Esophagus squamous epithelium (tissue), 5 donors: Measurements from ENCODE around the gene CTPS1. TPM values are rescaled to one million over a fixed set of nuclear protein-coding genes. Genes with fewer than 3 reads are reported as not detected.

Experiments
- DNase-seq: peaks from one replicate; lab custom pipeline; 2025; lab: John Stamatoyannopoulos, UW
- H3K27ac ChIP-seq, 4 donors: fragments of 200-600 bp; sonication (generic); one replicate each; pipeline ENCODE4 v1.5.1; 2016 to 2019; ENCODE audit warnings: mild to moderate bottlenecking in 1 of 4
- H3K27me3 ChIP-seq, 4 donors: fragments of 200-600 bp; sonication (generic); 1 replicate in 3 of 4; 2 replicates in 1 of 4; pipeline versions ENCODE4 v1.5.1 to v1.6.0; 2017 to 2021; ENCODE audit warnings: antibody characterized with exemption in 1 of 4
- H3K36me3 ChIP-seq, 3 donors: fragments of 200-600 bp; sonication (generic); one replicate each; pipeline ENCODE4 v1.5.1; 2016 to 2019
- H3K4me1 ChIP-seq, 3 donors: fragments of 200-600 bp; sonication (generic); one replicate each; pipeline ENCODE4 v1.5.1; 2017 to 2019
- H3K4me3 ChIP-seq, 4 donors: fragments of 200-600 bp; sonication (generic); 1 replicate in 3 of 4; 2 replicates in 1 of 4; pipeline ENCODE4 v1.5.1; 2016 to 2019; ENCODE audit warnings: mild to moderate bottlenecking in 2 of 4, moderate library complexity in 1 of 4
- H3K9me3 ChIP-seq, 3 donors: fragments of 200-600 bp; sonication (generic); one replicate each; pipeline ENCODE4 v1.5.1; 2016 to 2019
- CTCF ChIP-seq, 6 experiments: fragments of 450-650 bp in 4 of 6; fragments of 200-600 bp in 2 of 6; sonication (generic) in 2 of 6; IDR thresholded peaks; one replicate each; pipeline ENCODE4 v1.5.1; 2016 to 2019; ENCODE audit warnings: antibody characterized with exemption in 6 of 6, mild to moderate bottlenecking in 4 of 6, moderate library complexity in 4 of 6
- POLR2A ChIP-seq, 4 donors: fragments of 450-650 bp; IDR thresholded peaks; one replicate each; pipeline ENCODE4 v1.6.1; 2017; ENCODE audit warnings: antibody characterized with exemption in 4 of 4, mild to moderate bottlenecking in 4 of 4, moderate library complexity in 3 of 4
- WGBS, 2 donors: methylation state at CpG; one replicate each; pipeline ENCODE4 v1.1.5; 2018; 5-methylcytosine and 5-hydroxymethylcytosine counted together
- intact Hi-C: fragments of 100-400 bp; cut with DNase I; formaldehyde crosslinking; loops from one replicate; pipeline ENCODE4 v1.15.0; 2022
- total RNA-seq, 4 donors: library from RNA; depleted of rRNA; stranded (reverse); fragments of >200 nt; gene quantifications; one replicate each; pipeline ENCODE4 v1.1.0, GENCODE V29; 2016
- donor health status: DM: yes; HTN: yes; CAD: no.

CTPS1 gene
- total RNA-seq, 4 donors from 2014 or later, result 14.6 to 42.8 (median 23.7) TPM

- intact Hi-C loops, result no loop called here
- DNase-seq, result no peak
- no peak overlapping the region for H3K4me3 ChIP-seq
- no peak overlapping the region for H3K27ac ChIP-seq
- H3K27me3 ChIP-seq, result no peaks in the 10 kb centered on the region
- H3K36me3 ChIP-seq, result no peaks in the 10 kb centered on the region
- H3K9me3 ChIP-seq, result no peaks in the 10 kb centered on the region
- 81 to 83% methylated on average over 4 to 10 of the region's 10 CpGs for WGBS, 2 donors
- peaks cover 0 to 12% (median 7%) of the 10 kb centered on the region in 3 donors for H3K4me1 ChIP-seq
- TF ChIP-seq POLR2A (IDR thresholded peaks at IDR 0.05) (no peak), CTCF (IDR thresholded peaks at IDR 0.05) (no peak)
Measured at GRCh38 chr1:40965531-40965930, 14.0 kb upstream of the CTPS1 start.

- Histone ChIP-seq H3K27ac (no peak overlapping the region), H3K36me3 (no peaks in the 10 kb centered on the region), H3K9me3 (no peaks in the 10 kb centered on the region), H3K4me1 (peaks cover 0 to 12% (median 7%) of the 10 kb centered on the region in 3 donors), H3K27me3 (no peaks in the 10 kb centered on the region), H3K4me3 (no peak overlapping the region)
- TF ChIP-seq POLR2A (IDR thresholded peaks at IDR 0.05) (no peak), CTCF (IDR thresholded peaks at IDR 0.05) (no peak)
- DNase-seq, result no peak
- intact Hi-C loops, result no loop called here
- 90 to 92% methylated on average over 4 of the region's 4 CpGs for WGBS, 2 donors
Measured at GRCh38 chr1:40966417-40966816, 13.1 kb upstream of the CTPS1 start.

GRCh38 chr1:40969445-40969844 lies 10.1 kb upstream of the CTPS1 start:
- H3K4me1 ChIP-seq, result peaks cover 0 to 12% (median 7%) of the 10 kb centered on the region in 3 donors
- no peak for DNase-seq
- intact Hi-C loops, result no loop called here
- no peaks in the 10 kb centered on the region for H3K9me3 ChIP-seq
- H3K4me3 ChIP-seq, result no peak overlapping the region
- no peaks in the 10 kb centered on the region for H3K27me3 ChIP-seq
- WGBS, 2 donors, result 90 to 93% methylated on average over 5 to 6 of the region's 6 CpGs
- H3K27ac ChIP-seq, result no peak overlapping the region
- TF ChIP-seq POLR2A (IDR thresholded peaks at IDR 0.05) (no peak), CTCF (IDR thresholded peaks at IDR 0.05) (no peak)
- H3K36me3 ChIP-seq, result no peaks in the 10 kb centered on the region

- Histone ChIP-seq H3K4me1 (peaks cover 0 to 12% (median 7%) of the 10 kb centered on the region in 3 donors), H3K9me3 (no peaks in the 10 kb centered on the region), H3K27ac (no peak overlapping the region), H3K27me3 (no peaks in the 10 kb centered on the region), H3K4me3 (no peak overlapping the region), H3K36me3 (no peaks in the 10 kb centered on the region)
- 50 to 67% methylated on average over 1 of the region's 1 CpG for WGBS, 2 donors
- TF ChIP-seq CTCF (IDR thresholded peaks at IDR 0.05) (no peak), POLR2A (IDR thresholded peaks at IDR 0.05) (no peak)
- no peak for DNase-seq
- intact Hi-C loops, result no loop called here
Measured at GRCh38 chr1:40971966-40972365, 7.5 kb upstream of the CTPS1 start.

- no peak overlapping the region for H3K4me3 ChIP-seq
- intact Hi-C loops, result no loop called here
- H3K9me3 ChIP-seq, result no peaks in the 10 kb centered on the region
- no peak for DNase-seq
- no peak overlapping the region for H3K27ac ChIP-seq
- WGBS, 2 donors, result 48 to 51% methylated on average over 1 to 2 of the region's 2 CpGs
- TF ChIP-seq POLR2A (IDR thresholded peaks at IDR 0.05) (no peak), CTCF (IDR thresholded peaks at IDR 0.05) (no peak)
- H3K36me3 ChIP-seq, result no peaks in the 10 kb centered on the region
- no peaks in the 10 kb centered on the region for H3K27me3 ChIP-seq
- peaks cover 0 to 4% (median 1%) of the 10 kb centered on the region in 3 donors for H3K4me1 ChIP-seq
Measured at GRCh38 chr1:40973912-40974311, 5.6 kb upstream of the CTPS1 start.
